Measurements from ENCODE around the gene EHMT1. TPM values are rescaled to one million over a fixed set of nuclear protein-coding genes. Genes with fewer than 3 reads are reported as not detected.
A peak's percentile ranks its signal among the peaks of the same experiment; 100 is the strongest.
"Not testable (repeated sequence)": the region's sequence is repeated elsewhere in the genome, so short reads cannot be mapped to it uniquely, and the experiment has no call there.

The EHMT1 gene
- total RNA-seq, 2 experiments from 2014 or later = 66.6 to 76.7 TPM

DNA sequence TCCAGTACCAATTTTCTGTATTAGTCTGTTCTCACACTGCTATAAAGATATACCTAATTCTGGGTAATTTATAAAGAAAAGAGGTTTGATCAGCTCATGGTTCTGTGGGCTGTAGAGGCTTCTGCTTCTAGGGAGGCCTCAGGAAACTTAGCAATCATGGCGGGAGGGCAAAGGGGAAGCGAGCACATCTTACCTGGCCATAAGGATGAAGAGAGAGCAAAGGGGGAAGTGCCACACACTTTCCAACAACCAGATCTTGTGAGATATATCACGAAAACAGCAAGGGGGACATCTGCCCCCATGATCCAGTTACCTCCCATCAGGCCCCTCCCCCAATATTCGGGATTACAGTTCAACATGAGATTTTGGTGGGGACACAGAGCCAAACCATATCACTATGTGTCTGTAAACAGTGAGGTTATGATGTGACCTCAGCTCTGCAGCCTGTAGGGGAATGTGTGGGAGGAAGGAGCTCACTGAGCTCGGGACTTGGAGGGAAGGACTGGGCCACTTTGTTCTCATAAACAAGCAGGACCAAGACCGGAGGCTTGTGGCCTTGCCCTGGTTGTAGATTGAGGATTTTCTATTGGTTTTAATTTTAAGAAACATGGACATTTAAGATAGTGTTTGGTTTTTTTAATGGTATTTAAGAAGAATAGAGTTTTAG lies 85.2 kb downstream of the EHMT1 start:
- peaks cover 40% of the 10 kb centered on the region for H3K4me1 Mint-ChIP-seq
- intact Hi-C loops (cut with DNase I, micrococcal nuclease) = no loop called here
- H3K4me3 Mint-ChIP-seq = no peak overlapping the region
- no peak for ATAC-seq
- H3K27me3 Mint-ChIP-seq = no peaks in the 10 kb centered on the region
- peaks cover 32% of the 10 kb centered on the region for H3K36me3 Mint-ChIP-seq (ENCODE audit: low read depth)
- DNase-seq = no peak
- ChIA-PET POLR2A (no interaction called here), CTCF (interaction anchor here (0.7 kb wide), 1 partner anchor 176 kb away, joined by 4 read pairs; no protein-coding TSS in a partner anchor)
- H3K27ac Mint-ChIP-seq = peak overlapping the region; percentile 17
- H3K9me3 Mint-ChIP-seq (ENCODE audit: low read depth) = peaks cover 14% of the 10 kb centered on the region

DNA sequence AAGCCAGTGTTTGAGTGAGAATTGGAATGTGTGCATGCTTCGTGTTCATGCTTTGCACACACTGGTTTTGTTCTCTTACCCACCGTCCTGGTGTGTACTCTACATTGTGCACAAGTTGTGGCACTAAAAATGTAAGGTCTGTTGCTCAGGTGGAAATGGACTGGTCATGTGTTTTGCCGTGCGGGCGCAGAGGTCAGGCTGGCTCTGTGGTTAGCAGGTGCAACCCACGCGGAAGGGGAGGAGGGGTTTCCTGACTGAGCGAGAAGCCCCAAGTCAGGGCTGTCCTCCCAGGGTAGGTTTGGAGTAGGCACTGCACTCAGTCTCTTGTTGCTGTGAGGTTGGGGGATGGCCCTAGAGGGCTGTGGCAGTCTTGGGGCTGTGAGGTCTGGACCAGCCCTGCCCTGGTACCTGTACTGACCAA lies 86.6 kb downstream of the EHMT1 start:
- Mint-ChIP-seq H3K27me3 (no peaks in the 10 kb centered on the region), H3K27ac (peak overlapping the region; percentile 75), H3K4me3 (peak overlapping the region; percentile 32), H3K4me1 (peaks cover 46% of the 10 kb centered on the region), H3K9me3 (ENCODE audit: low read depth) (peaks cover 14% of the 10 kb centered on the region), H3K36me3 (ENCODE audit: low read depth) (peaks cover 31% of the 10 kb centered on the region)
- CTCF ChIA-PET = no interaction called here
- intact Hi-C loops (cut with DNase I, micrococcal nuclease) = no loop called here
- DNase-seq = peak; percentile 72
- ATAC-seq = peak; percentile 86
- POLR2A ChIA-PET = no interaction called here

GRCh38 chr9:137705906-137706305 lies 87.1 kb downstream of the EHMT1 start:
- peaks cover 27% of the 10 kb centered on the region for H3K36me3 Mint-ChIP-seq (ENCODE audit: low read depth)
- ChIA-PET POLR2A (no interaction called here), CTCF (no interaction called here)
- H3K4me3 Mint-ChIP-seq = no peak overlapping the region
- peaks cover 14% of the 10 kb centered on the region for H3K9me3 Mint-ChIP-seq (ENCODE audit: low read depth)
- peaks cover 46% of the 10 kb centered on the region for H3K4me1 Mint-ChIP-seq
- intact Hi-C loops (cut with DNase I, micrococcal nuclease) = no loop called here
- ATAC-seq (peak; percentile 37), DNase-seq (no peak)
- no peaks in the 10 kb centered on the region for H3K27me3 Mint-ChIP-seq
- peak overlapping the region; percentile 51 for H3K27ac Mint-ChIP-seq

DNA sequence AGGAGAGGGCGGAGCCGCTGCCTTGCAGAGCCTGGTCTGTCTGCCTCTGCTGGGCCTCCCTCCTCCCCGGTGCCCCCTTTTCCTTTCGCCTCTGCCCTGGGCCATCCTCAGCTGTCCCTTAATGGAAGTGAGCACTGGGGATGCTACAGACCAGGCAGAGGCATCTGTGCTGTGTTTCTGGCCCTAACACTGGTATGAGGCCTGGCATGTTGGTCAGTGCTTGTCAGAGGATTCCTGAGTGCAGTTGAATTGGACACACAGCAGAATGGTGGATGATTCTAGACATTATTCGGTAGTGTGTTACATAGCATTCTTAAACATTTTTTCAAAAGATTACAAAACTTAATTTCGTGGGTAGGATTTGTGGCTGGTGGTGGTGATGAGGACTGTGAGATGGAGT lies 88.6 kb downstream of the EHMT1 start:
- Mint-ChIP-seq H3K27ac (peak overlapping the region; percentile 17), H3K4me3 (no peak overlapping the region), H3K36me3 (ENCODE audit: low read depth) (peaks cover 35% of the 10 kb centered on the region), H3K27me3 (no peaks in the 10 kb centered on the region), H3K4me1 (peaks cover 54% of the 10 kb centered on the region), H3K9me3 (ENCODE audit: low read depth) (peaks cover 11% of the 10 kb centered on the region)
- no peak for DNase-seq
- ATAC-seq = no peak
- POLR2A ChIA-PET = no interaction called here
- intact Hi-C loops (cut with DNase I, micrococcal nuclease) = no loop called here
- CTCF ChIA-PET = no interaction called here

GRCh38 chr9:137708590-137709284 lies 89.9 kb downstream of the EHMT1 start:
- ChIA-PET POLR2A (no interaction called here), CTCF (interaction anchor here (1.6 kb wide), 1 partner anchor 12 kb away, joined by 5 read pairs; no protein-coding TSS in a partner anchor)
- H3K27ac Mint-ChIP-seq = no peak overlapping the region

DNA sequence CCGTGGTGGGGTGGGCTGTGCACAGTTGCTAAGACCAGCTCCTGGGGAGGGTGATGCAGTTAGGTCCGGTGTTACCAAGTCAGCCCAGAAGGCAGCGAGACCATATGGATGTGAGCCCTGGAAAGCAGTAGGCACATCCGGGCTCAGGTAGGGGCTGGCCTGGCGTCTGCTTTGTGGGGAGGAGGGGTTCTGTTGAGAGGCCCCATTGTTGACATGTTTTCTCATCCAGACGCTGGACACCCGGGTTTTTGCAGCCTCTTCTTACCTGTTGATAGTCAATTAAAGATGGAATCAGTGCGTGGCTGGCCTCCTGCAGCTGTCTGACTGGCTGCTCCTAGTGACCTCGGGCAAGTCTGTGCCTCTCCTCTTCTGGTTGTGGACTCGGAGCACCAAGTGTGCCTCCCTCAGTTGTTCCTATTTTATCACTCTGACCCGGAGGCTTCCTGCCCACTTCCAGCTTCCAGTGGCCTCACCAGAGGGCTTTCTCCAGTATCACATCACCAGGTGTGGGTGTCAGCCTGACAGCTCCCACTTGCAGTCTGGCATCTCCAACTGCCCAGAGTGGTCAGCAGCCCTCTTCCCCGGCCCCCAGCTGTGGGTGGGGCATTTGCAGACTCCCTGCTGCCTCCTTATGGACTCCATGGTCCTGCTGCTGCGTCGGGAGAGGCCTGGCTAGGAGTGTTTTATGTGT lies 90.8 kb downstream of the EHMT1 start:
- peaks cover 54% of the 10 kb centered on the region for H3K4me1 Mint-ChIP-seq
- ChIA-PET POLR2A (no interaction called here), CTCF (interaction anchor here (1.2 to 1.6 kb wide), 2 partner anchors 11 to 36 kb away, joined by 3 to 5 read pairs; no protein-coding TSS in a partner anchor)
- DNase-seq (no peak), ATAC-seq (no peak)
- no peak overlapping the region for H3K4me3 Mint-ChIP-seq
- H3K27me3 Mint-ChIP-seq = no peaks in the 10 kb centered on the region
- H3K9me3 Mint-ChIP-seq (ENCODE audit: low read depth) = peaks cover 5% of the 10 kb centered on the region
- intact Hi-C loops (cut with DNase I, micrococcal nuclease) = loop anchor here in 1 of 2 experiments (10.0 kb wide), 1 partner anchor 355 kb away; no protein-coding TSS in a partner anchor
- H3K36me3 Mint-ChIP-seq (ENCODE audit: low read depth) = peaks cover 30% of the 10 kb centered on the region
- no peak overlapping the region for H3K27ac Mint-ChIP-seq

More at GRCh38 chr9:137708590-137709284, 89.9 kb downstream of the EHMT1 start:
- DNase-seq (no peak), ATAC-seq (no peak)
- Mint-ChIP-seq H3K27me3 (no peaks in the 10 kb centered on the region), H3K4me3 (no peak overlapping the region), H3K9me3 (ENCODE audit: low read depth) (peaks cover 5% of the 10 kb centered on the region), H3K36me3 (ENCODE audit: low read depth) (peaks cover 27% of the 10 kb centered on the region), H3K4me1 (peaks cover 58% of the 10 kb centered on the region)
- intact Hi-C loops (cut with DNase I, micrococcal nuclease) = no loop called here

DNA sequence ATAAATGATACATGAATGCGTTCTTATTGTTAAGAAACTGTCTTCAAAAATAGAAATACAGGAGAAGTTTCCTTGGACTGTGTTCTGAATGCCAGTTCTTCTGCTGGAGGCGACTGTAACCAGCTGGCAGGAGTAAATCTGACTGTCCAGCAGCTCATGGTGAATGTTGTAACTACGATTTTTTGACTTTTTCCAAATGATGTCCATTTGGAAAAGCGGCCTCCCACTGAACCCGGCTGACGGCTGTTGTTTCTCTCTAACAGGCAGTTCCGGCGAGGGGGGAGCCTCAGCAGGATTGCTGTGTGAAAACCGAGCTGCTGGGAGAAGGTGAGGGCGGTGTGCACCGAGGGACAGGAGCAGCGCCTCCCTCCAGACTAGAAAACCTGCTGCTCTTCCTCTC lies 91.9 kb downstream of the EHMT1 start:
- Mint-ChIP-seq H3K9me3 (ENCODE audit: low read depth) (peaks cover 9% of the 10 kb centered on the region), H3K27ac (no peak overlapping the region), H3K4me3 (no peak overlapping the region), H3K4me1 (peaks cover 51% of the 10 kb centered on the region), H3K36me3 (ENCODE audit: low read depth) (peaks cover 40% of the 10 kb centered on the region), H3K27me3 (no peaks in the 10 kb centered on the region)
- intact Hi-C loops (cut with DNase I, micrococcal nuclease) = loop anchor here in 1 of 2 experiments (10.0 kb wide), 1 partner anchor 356 kb away; no protein-coding TSS in a partner anchor
- CTCF ChIA-PET = interaction anchor here (0.7 to 1.2 kb wide), 2 partner anchors 11 to 38 kb away, joined by 3 read pairs; no protein-coding TSS in a partner anchor
- POLR2A ChIA-PET = no interaction called here
- ATAC-seq (no peak), DNase-seq (no peak)

DNA sequence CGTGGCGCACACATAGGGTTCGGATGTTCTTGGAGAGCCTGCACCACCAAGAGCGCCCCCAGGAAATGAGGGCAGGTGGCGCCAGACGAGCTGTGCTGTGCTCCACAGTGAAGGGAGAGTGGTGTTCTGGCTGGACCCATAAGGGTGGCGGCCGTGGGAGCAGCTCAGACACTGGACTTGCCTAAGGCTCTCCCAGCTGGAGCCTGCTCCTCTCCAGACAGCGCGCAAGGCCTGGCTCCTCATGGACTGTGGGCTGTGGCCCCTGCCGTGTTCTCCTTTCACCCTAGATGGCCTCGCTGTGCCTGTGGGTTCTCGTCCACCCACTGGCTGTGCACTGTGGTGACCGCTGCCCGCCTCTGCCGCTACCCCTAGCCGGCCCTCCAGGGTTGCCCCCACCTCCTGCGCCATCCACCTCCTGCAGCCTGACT lies 92.9 kb downstream of the EHMT1 start:
- intact Hi-C loops (cut with DNase I, micrococcal nuclease) = loop anchor here in 1 of 2 experiments (10.0 kb wide), 1 partner anchor 357 kb away; no protein-coding TSS in a partner anchor
- Mint-ChIP-seq H3K4me3 (no peak overlapping the region), H3K27ac (peak overlapping the region; percentile 34), H3K4me1 (peaks cover 46% of the 10 kb centered on the region), H3K36me3 (ENCODE audit: low read depth) (peaks cover 46% of the 10 kb centered on the region), H3K9me3 (ENCODE audit: low read depth) (peaks cover 13% of the 10 kb centered on the region), H3K27me3 (no peaks in the 10 kb centered on the region)
- no peak for ATAC-seq
- ChIA-PET POLR2A (no interaction called here), CTCF (no interaction called here)
- DNase-seq = no peak

DNA sequence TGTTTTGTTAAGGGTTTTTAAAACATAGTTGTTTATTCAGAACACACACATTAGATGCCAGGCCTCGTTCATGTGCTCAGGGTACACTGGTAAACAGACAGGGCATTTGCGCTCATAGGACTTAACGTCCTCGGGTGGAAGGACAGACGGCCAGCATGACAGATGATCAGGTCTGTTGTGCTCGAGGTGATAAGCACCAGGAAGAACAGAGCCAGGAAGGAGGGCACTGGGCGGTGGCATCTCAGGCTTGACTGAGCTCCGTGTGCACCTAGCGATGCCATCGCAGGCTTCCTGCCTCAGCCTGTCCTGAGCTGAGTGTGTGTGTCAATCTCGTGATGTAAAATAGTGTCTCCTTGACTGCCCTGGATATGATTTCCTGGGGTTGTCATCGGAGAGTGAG lies 96.5 kb downstream of the EHMT1 start:
- intact Hi-C loops (cut with DNase I, micrococcal nuclease) = loop anchor here in 1 of 2 experiments (10.0 kb wide), 1 partner anchor 361 kb away; no protein-coding TSS in a partner anchor
- no peak for DNase-seq
- peaks cover 28% of the 10 kb centered on the region for H3K4me1 Mint-ChIP-seq
- no peak for ATAC-seq
- H3K27ac Mint-ChIP-seq = peak overlapping the region; percentile 75
- H3K4me3 Mint-ChIP-seq = peak overlapping the region; percentile 9
- H3K27me3 Mint-ChIP-seq = no peaks in the 10 kb centered on the region
- peaks cover 75% of the 10 kb centered on the region for H3K36me3 Mint-ChIP-seq (ENCODE audit: low read depth)
- H3K9me3 Mint-ChIP-seq (ENCODE audit: low read depth) = peaks cover 24% of the 10 kb centered on the region
- ChIA-PET POLR2A (no interaction called here), CTCF (no interaction called here)

GRCh38 chr9:137715866-137716693 lies 97.3 kb downstream of the EHMT1 start:
- H3K4me3 Mint-ChIP-seq, POLR2A ChIA-PET, ATAC-seq, DNase-seq, H3K27me3 Mint-ChIP-seq, CTCF ChIA-PET: not testable (repeated sequence)
- intact Hi-C loops (cut with DNase I, micrococcal nuclease) = loop anchor here in 1 of 2 experiments (10.0 kb wide), 1 partner anchor 361 kb away; no protein-coding TSS in a partner anchor
- Mint-ChIP-seq H3K36me3 (ENCODE audit: low read depth) (peaks cover 81% of the 10 kb centered on the region), H3K9me3 (ENCODE audit: low read depth) (peaks cover 24% of the 10 kb centered on the region), H3K27ac (peak overlapping the region; percentile 75), H3K4me1 (peaks cover 28% of the 10 kb centered on the region)
